Ishikawa (cell line): Measurements from ENCODE around the gene BTBD8.

Experiments
- CEBPB ChIP-seq: IDR thresholded peaks from 2 replicates; pipeline ENCODE4 v1.6.1; 2012
- CREB1 ChIP-seq: IDR thresholded peaks from 2 replicates; pipeline ENCODE4 v1.6.1; 2012; ENCODE audit warnings: low read depth
- EGR1 ChIP-seq: IDR thresholded peaks from 2 replicates; pipeline ENCODE4 v1.6.1; 2012
- EP300 ChIP-seq: IDR thresholded peaks from 2 replicates; pipeline ENCODE4 v1.6.1; 2012; ENCODE audit warnings: borderline replicate concordance
- FOXM1 ChIP-seq: IDR thresholded peaks from 2 replicates; pipeline ENCODE4 v1.6.1; 2012; ENCODE audit warnings: low read depth, borderline replicate concordance
- MAX ChIP-seq: IDR thresholded peaks from 2 replicates; pipeline ENCODE4 v1.6.1; 2012
- NFIC ChIP-seq: IDR thresholded peaks from 2 replicates; pipeline ENCODE4 v1.6.1; 2012
- RAD21 ChIP-seq: IDR thresholded peaks from 2 replicates; pipeline ENCODE4 v1.6.1; 2012; ENCODE audit warnings: low read depth
- REST ChIP-seq: IDR thresholded peaks from 2 replicates; pipeline ENCODE4 v1.6.1; 2012; ENCODE audit warnings: low read depth, mild to moderate bottlenecking
- TAF1 ChIP-seq: IDR thresholded peaks from 2 replicates; pipeline ENCODE4 v1.6.1; 2012; ENCODE audit warnings: low read depth, mild to moderate bottlenecking
- TCF12 ChIP-seq: IDR thresholded peaks from 2 replicates; pipeline ENCODE4 v1.6.1; 2012; ENCODE audit warnings: low read depth
- TEAD4 ChIP-seq: IDR thresholded peaks from 2 replicates; pipeline ENCODE4 v1.6.1; 2012
- USF1 ChIP-seq: IDR thresholded peaks from 2 replicates; pipeline ENCODE4 v1.6.1; 2012
- YY1 ChIP-seq: IDR thresholded peaks from 2 replicates; pipeline ENCODE4 v1.6.1; 2012; ENCODE audit warnings: low read depth
- ZBTB7A ChIP-seq: IDR thresholded peaks from 2 replicates; pipeline ENCODE4 v1.6.1; 2012; ENCODE audit warnings: low read depth

Gene BTBD8

DNA sequence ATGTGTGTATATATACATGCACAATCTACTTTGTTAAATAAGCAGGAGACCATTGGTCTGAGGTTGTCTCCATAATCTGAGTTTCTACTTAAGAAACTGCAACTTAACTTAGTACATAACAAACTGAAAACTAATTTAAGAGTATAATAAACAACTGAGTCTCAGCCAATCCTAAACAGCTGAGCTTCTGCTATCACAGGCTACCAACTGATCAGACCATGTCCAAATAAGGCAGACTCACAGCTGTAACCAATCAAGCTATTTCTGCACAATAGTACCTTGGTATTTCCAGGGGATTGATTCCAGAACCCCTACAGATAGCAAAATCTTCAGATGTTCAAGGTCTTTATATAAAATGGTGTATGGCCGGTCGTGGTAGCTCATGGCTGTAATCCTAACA lies 111.6 kb downstream of the BTBD8 start:
- TF ChIP-seq NFIC (no peak), ZBTB7A (no peak), TEAD4 (no peak), RAD21 (no peak), TCF12 (no peak), EP300 (no peak), CEBPB (no peak), USF1 (no peak), CREB1 (no peak), MAX (no peak), YY1 (no peak), FOXM1 (no peak), EGR1 (no peak), TAF1 (no peak), REST (no peak)

DNA sequence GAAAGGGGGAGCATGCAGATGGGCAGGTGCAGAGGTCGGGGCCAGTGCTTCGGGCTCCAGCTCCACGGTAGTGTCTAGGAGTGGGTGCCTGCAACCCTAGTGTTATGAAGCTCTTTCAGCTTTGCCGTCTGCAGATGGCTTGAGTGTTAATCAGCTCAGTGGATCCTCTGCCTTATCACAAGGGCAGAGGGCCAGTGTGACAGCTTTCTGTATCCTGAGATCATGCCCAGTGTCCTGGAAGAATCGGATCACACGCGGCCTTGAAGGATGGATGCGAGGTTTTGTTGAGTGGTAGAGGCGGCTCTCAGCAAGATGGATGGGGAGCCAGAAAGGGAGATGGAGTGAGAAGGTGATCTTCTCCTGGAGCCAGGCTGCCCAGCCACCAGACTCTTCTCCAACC lies 112.1 kb downstream of the BTBD8 start:
- TF ChIP-seq REST (no peak), ZBTB7A (no peak), NFIC (no peak), YY1 (no peak), EGR1 (no peak), CREB1 (no peak), TEAD4 (no peak), CEBPB (no peak), MAX (no peak), EP300 (no peak), USF1 (no peak), RAD21 (no peak), TCF12 (no peak), TAF1 (no peak), FOXM1 (no peak)

GRCh38 chr1:92194511-92194910 lies 114.4 kb downstream of the BTBD8 start:
- TF ChIP-seq FOXM1 (no peak), CREB1 (no peak), NFIC (no peak)

DNA sequence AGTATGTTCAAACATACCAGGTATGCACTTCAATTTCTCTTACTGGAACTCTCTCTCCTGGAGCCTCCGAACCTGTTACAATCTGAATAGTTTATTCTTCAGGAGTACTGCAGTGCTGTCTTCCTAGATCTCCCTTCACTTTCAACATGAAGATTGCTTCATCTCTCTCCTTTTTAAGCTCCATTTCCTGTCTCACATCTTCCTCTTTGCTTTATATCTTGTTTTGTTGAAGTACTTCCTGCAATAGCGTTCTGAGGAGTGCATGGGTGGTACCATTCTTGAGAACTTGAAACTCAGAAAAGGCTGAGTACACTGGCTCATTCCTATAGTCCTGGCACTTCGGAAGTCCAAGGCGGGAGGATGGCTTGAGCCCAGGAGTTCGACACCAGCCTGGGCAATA lies 121.8 kb downstream of the BTBD8 start:
- TF ChIP-seq TEAD4 (no peak), TAF1 (no peak), FOXM1 (no peak), NFIC (no peak), RAD21 (no peak), ZBTB7A (no peak), CEBPB (no peak), MAX (no peak), YY1 (no peak), TCF12 (no peak), CREB1 (no peak), REST (no peak), USF1 (no peak), EP300 (no peak), EGR1 (no peak)
